ENCODE measurements around the gene SLIT3.

The SLIT3 gene

DNA sequence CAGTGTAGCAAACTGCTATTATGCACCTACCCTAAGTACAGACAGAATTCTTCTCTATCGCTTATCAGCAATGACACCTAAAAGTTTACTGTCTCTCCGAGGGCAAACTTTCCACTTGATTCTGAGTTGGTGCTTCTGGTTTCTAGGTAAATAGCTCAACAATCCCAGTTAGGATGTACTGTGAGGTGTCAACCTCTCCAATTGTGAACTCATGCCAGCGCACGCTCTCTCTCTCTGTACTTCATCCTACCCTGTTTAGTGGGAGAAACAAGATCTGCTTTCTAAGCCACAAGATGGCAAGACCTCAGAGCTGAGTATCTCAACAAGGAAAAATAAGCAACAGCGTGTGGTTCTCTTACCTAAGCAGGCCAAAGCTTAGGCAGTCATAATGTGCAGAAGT, 335.3 kb downstream of the SLIT3 start:
- no peak overlapping the region for H3K4me3 ChIP-seq (ENCODE audit: low read depth, low read length)
- no peak for DNase-seq (ENCODE audit: low read depth)
- TF ChIP-seq, protein P1, sequence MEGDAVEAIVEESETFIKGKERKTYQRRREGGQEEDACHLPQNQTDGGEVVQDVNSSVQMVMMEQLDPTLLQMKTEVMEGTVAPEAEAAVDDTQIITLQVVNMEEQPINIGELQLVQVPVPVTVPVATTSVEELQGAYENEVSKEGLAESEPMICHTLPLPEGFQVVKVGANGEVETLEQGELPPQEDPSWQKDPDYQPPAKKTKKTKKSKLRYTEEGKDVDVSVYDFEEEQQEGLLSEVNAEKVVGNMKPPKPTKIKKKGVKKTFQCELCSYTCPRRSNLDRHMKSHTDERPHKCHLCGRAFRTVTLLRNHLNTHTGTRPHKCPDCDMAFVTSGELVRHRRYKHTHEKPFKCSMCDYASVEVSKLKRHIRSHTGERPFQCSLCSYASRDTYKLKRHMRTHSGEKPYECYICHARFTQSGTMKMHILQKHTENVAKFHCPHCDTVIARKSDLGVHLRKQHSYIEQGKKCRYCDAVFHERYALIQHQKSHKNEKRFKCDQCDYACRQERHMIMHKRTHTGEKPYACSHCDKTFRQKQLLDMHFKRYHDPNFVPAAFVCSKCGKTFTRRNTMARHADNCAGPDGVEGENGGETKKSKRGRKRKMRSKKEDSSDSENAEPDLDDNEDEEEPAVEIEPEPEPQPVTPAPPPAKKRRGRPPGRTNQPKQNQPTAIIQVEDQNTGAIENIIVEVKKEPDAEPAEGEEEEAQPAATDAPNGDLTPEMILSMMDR (IDR thresholded peaks at IDR 0.05; ENCODE audit: low read depth, low read length): no peak
- TF ChIP-seq MAX (IDR thresholded peaks at IDR 0.05; ENCODE audit: low read depth, low read length) (no peak), POLR2A (IDR thresholded peaks at IDR 0.05; ENCODE audit: extremely low read depth, insufficient read length) (no peak), MYC (IDR thresholded peaks at IDR 0.05; ENCODE audit: low read depth, low read length) (no peak)

- no peak for TF ChIP-seq POLR2A (IDR thresholded peaks at IDR 0.05; ENCODE audit: extremely low read depth, insufficient read length)
- TF ChIP-seq MYC (IDR thresholded peaks at IDR 0.05; ENCODE audit: low read depth, low read length): no peak
- TF ChIP-seq, protein P1 (IDR thresholded peaks at IDR 0.05; ENCODE audit: low read depth, low read length): no peak
- no peak for TF ChIP-seq MAX (IDR thresholded peaks at IDR 0.05; ENCODE audit: low read depth, low read length)
- no peak overlapping the region for H3K4me3 ChIP-seq (ENCODE audit: low read depth, low read length)
- DNase-seq (ENCODE audit: low read depth): no peak
Measured at GRCh38 chr5:168964182-168964581, 336.8 kb downstream of the SLIT3 start.

- TF ChIP-seq MAX (IDR thresholded peaks at IDR 0.05; ENCODE audit: low read depth, low read length) (no peak), MYC (IDR thresholded peaks at IDR 0.05; ENCODE audit: low read depth, low read length) (no peak), POLR2A (IDR thresholded peaks at IDR 0.05; ENCODE audit: extremely low read depth, insufficient read length) (no peak)
- TF ChIP-seq, protein P1 (IDR thresholded peaks at IDR 0.05; ENCODE audit: low read depth, low read length): no peak
- DNase-seq (ENCODE audit: low read depth): no peak
- no peak overlapping the region for H3K4me3 ChIP-seq (ENCODE audit: low read depth, low read length)
Measured at GRCh38 chr5:168962306-168962705, 338.6 kb downstream of the SLIT3 start.

DNA sequence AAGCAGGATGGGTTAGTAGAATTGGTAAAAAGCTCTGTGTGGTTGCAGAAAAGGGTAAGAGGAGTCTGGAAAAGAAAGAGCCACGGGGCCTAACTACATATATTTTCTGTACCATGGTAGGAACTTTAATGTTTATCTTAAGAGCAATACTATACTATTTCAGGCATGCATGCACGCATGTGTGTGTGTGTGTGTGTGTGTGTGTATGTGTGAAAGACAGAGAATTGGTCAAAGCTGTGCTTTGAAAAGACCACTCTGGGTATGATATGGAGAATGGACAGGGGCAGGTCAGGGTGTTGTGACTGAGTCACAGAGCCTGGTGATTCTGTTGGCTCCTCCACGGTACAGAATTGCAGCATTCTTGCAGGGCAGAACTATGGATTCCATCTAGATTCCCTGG, 339.3 kb downstream of the SLIT3 start:
- DNase-seq (ENCODE audit: low read depth): no peak
- H3K4me3 ChIP-seq (ENCODE audit: low read depth, low read length): no peak overlapping the region
- TF ChIP-seq MYC (IDR thresholded peaks at IDR 0.05; ENCODE audit: low read depth, low read length) (no peak), MAX (IDR thresholded peaks at IDR 0.05; ENCODE audit: low read depth, low read length) (no peak)

DNA sequence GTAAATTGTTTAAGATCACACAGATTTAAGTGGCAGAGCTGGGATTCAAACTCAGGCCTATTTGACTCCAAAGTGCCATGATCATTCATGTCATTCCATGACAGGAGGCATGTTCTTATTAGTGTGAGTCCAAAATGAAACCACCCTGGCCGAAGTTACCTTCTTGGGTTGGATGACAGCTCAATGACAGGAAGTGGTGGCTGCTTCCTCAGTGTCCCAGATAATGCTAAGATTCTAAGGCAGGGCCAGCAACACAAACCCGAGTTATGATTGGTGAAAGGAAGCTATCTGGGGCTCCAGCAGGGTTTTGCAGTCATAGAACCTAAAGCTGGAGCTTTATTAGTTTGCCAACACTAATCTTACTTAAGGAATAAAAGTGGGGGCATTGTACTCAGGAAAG, 340.4 kb downstream of the SLIT3 start:
- no peak overlapping the region for H3K4me3 ChIP-seq (ENCODE audit: low read depth, low read length)
- no peak for DNase-seq (ENCODE audit: low read depth)
- TF ChIP-seq, protein P1 (IDR thresholded peaks at IDR 0.05; ENCODE audit: low read depth, low read length): no peak
- no peak for TF ChIP-seq MYC (IDR thresholded peaks at IDR 0.05; ENCODE audit: low read depth, low read length)
- no peak for TF ChIP-seq POLR2A (IDR thresholded peaks at IDR 0.05; ENCODE audit: extremely low read depth, insufficient read length)
- TF ChIP-seq MAX (IDR thresholded peaks at IDR 0.05; ENCODE audit: low read depth, low read length): no peak

GRCh38 chr5:168953351-168953750, 347.6 kb downstream of the SLIT3 start:
- TF ChIP-seq POLR2A (IDR thresholded peaks at IDR 0.05; ENCODE audit: extremely low read depth, insufficient read length) (no peak), MAX (IDR thresholded peaks at IDR 0.05; ENCODE audit: low read depth, low read length) (no peak), MYC (IDR thresholded peaks at IDR 0.05; ENCODE audit: low read depth, low read length) (no peak)
- TF ChIP-seq, protein P1 (IDR thresholded peaks at IDR 0.05; ENCODE audit: low read depth, low read length): no peak
- DNase-seq (ENCODE audit: low read depth): no peak
- H3K4me3 ChIP-seq (ENCODE audit: low read depth, low read length): no peak overlapping the region

All from NB4 (cell line).